LHCN-M2 (cell line): ENCODE data around the gene CASP14. TPM values are rescaled to one million over a fixed set of nuclear protein-coding genes. Genes with fewer than 3 reads are reported as not detected.

Experiments used
- total RNA-seq: library from RNA; depleted of rRNA; stranded (reverse); fragments of >200 nt; gene quantifications from 2 replicates; pipeline ENCODE4 v1.2.3, GENCODE V29; 2014; rRNA removed

The CASP14 gene
- total RNA-seq, 1 experiment from 2014 or later: not detected

Other genes with a start within 250 kb of the CASP14 start
- gene OR7A5, start 214.3 kb upstream of the CASP14 start, total RNA-seq: 0.06 and 0.34 TPM in 2 replicates
- gene OR7C1, start 214.3 kb upstream of the CASP14 start, total RNA-seq: 0.06 and 0.23 TPM in 2 replicates
- gene OR7A10, start 200.6 kb upstream of the CASP14 start, total RNA-seq: not detected in 2 replicates
- gene OR7A17, start 163.3 kb upstream of the CASP14 start, total RNA-seq: not detected in 2 replicates
- not detected in 2 replicates for gene OR7C2, start 108.0 kb upstream of the CASP14 start, total RNA-seq
- gene SLC1A6, start 69.6 kb upstream of the CASP14 start, total RNA-seq: not detected in 2 replicates
- not detected in 2 replicates for gene OR1I1, start 32.7 kb downstream of the CASP14 start, total RNA-seq
- gene SYDE1, start 57.9 kb downstream of the CASP14 start, total RNA-seq: 68.1 and 78.8 TPM in 2 replicates
- gene NOTCH3, start 151.5 kb downstream of the CASP14 start, total RNA-seq: 10.3 and 13.8 TPM in 2 replicates
- not detected in 2 replicates for gene EPHX3, start 183.0 kb downstream of the CASP14 start, total RNA-seq